ENCODE measurements around the gene CYTH4.
"Not testable (repeated sequence)": the region's sequence is repeated elsewhere in the genome, so short reads cannot be mapped to it uniquely, and the experiment has no call there.

CYTH4 gene

GRCh38 chr22:37311761-37312312 is 29.5 kb downstream of the CYTH4 start:
- no peak for DNase-seq

- no peak for DNase-seq
Observed at GRCh38 chr22:37312549-37313183, 30.4 kb downstream of the CYTH4 start.

- DNase-seq, result no peak
Observed at GRCh38 chr22:37313376-37314314, 31.3 kb downstream of the CYTH4 start.

GRCh38 chr22:37314315-37315074 is 32.2 kb downstream of the CYTH4 start:
- no peak for DNase-seq

- DNase-seq, result no peak
Observed at GRCh38 chr22:37316405-37316804, 34.1 kb downstream of the CYTH4 start.

GRCh38 chr22:37316875-37317371 is 34.6 kb downstream of the CYTH4 start:
- peak; percentile 41 for DNase-seq

GRCh38 chr22:37317698-37318210 is 35.4 kb downstream of the CYTH4 start:
- DNase-seq, result no peak

GRCh38 chr22:37318364-37319109 is 36.2 kb downstream of the CYTH4 start:
- DNase-seq, result no peak

DNA sequence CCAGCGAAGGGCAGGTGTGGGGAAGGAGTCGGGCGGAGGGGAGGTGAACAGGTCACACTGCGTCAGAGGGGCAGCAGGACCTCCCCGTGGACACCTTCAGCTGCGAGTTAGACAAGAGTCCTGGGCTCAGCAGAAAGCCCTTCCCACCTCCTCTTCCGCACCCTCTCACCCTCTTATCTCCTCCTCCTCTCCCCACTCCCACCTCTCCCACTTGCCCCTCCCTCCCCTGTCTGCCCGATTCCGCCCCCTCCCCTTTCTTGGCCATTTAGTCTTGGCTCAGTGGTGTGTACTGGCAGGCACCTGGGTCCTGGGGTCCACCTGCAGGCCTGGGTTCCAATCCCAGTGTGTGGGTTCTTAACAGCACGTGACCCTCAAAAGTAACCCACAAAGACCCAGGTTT is 37.2 kb downstream of the CYTH4 start:
- DNase-seq, result no peak

DNA sequence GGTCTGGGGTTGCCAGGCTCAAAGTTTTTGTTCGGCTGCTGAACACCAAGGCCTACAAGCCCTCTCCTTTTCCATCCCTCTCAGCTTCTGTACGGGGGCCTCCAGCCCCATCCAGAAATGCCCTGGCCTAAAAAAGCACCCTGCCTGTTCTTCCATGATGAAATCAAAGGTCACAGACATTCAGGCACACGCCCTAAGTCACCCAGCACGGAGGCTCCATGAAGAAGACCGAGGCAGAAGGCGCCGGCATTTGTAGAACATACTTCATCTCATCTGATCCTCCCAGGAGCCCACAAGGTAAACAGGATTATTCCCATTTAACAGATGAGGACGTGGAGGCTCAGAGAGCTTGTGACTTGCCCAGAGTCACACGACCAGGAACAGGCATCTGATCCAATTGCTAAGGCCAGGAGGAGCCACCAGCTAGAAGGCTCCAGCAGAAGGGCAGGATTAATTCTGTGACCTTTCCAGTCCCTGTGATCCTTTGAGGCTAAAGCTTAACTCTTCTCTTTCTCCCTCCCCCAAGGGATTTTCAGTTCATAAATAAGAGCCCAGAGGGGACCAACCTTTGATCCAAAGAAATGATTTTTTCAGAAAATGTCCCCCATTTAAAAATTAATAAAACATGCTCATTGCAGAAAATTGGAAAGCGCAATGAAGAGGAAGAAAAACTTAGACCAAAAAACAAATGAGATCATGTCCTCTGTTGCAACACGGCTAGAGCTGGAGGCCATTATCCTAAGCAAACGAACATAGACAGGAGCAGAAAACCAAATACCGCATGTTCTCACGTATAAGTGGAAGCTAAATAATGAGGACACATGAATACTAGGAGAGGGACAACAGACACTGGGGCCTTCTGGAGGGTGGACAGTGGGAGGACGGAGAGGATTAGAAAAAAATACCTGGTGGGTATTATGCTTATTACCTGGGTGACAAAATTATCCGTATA is 38.7 kb downstream of the CYTH4 start:
- DNase-seq, result no peak

DNA sequence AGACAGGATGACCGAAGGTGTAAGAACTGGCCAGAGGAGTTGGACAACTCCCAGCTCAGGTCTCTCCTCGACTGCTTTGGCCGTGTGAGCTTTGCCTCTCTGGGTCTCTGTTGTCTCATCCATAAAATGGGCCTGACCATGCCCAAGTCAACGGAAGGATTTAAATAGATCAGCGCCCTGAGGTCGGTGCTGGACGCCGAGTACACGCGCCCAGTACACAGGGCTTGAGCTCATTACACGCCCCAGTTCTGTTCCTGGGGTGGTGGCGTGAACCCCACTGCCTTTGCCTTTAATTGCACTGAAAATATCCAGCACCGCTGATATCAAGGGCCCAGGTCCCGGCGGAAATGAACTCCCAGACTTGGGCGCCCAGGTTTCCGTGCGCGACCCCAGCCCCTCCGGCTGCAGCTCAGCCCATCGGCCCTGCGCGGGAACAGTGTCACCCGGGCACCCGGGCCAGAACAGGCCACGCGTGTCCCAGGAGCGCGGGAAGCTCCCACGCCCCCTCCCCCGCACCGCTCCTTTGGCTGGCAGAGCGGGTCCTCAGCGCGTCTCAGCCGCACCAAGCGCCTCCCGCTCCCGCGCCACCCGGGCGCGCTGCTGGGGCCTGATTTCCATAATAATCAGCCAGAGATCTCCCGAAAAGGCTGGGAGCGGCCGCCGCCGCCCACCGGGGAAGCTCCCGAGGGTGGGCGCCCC is 42.2 kb downstream of the CYTH4 start:
- no peak for DNase-seq

- DNase-seq, result no peak
Observed at GRCh38 chr22:37325039-37325395, 42.7 kb downstream of the CYTH4 start.

- DNase-seq, result no peak
Observed at GRCh38 chr22:37326726-37327125, 44.4 kb downstream of the CYTH4 start.

- no peak for DNase-seq
Observed at GRCh38 chr22:37328017-37328416, 45.7 kb downstream of the CYTH4 start.

DNA sequence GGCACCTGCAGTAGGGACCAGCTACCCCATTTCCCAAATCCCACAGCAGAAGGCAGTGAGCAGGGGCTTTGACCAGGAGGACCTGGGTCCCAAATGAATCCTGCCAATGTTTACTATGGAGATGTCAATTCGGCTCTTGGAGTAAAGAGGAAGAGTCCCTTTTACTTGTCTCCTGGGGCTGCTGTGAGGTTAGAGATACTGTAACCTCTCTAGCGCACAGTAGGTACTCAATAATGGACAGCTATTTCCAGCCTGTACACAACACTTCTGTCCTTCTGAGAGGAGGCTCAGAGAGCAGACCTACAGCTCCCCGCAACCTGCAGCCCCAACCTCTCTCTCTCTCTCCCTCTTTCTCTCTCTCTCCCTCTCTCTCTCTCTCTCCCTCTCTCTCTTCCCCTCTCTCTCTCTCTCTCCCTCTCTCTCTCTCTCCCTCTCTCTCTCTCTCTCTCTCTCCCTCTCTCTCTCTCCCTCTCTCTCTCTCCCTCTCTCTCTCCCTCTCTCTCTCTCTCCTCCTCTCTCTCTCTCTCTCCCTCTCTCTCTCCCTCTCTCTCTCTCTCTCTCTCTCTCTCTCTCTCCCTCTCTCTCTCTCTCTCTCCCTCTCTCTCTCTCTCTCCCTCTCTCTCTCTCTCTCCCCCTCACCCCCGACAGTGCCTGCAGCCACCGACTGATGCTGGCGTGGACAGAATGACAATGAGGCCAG is 46.4 kb downstream of the CYTH4 start:
- DNase-seq, result not testable (repeated sequence)

DNA sequence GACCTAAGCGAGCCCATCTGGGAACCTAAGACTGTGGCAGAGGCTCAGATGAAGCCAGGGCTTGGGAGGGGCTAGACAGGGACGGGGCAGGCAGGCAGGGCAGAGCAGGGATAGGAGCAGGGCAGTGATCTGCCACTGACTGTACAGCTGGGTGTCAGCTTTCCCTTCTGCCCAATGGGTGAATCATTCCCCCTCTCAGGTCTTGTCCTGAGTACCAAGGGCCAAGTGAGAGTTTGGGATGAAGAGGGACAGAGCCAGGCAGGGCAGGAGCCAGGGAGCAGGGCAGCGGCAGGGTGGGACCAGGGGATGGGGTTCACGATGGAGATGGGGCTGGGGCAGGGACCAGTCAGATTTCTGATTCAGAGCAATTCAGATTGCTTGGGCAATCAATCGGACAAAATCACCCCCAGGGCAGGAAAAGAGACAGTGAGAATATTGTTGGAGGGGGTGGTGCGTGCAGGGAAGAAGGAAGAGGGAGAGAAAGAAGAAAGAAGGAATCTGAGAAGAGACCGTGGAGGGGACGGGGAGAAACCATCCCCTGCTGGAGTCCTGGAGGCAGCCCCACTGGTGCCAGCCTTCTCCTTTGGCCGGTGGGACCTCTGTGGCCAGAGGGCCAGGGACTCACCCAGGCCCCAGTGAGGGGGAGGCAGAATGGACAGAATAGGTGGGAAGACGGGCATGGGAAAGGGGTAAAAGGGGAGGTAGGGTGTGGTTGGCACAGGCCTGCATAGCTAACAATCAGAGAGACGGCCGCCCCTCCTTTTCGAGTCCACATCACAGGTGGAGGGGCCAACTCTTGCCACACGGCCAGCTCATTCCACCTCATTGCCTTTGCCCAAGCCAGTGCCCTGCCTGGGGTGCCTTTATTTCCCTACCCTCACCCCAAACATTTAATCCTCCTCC is 47.2 kb downstream of the CYTH4 start:
- no peak for DNase-seq

GRCh38 chr22:37330200-37331033 is 48.1 kb downstream of the CYTH4 start:
- DNase-seq, result no peak

DNA sequence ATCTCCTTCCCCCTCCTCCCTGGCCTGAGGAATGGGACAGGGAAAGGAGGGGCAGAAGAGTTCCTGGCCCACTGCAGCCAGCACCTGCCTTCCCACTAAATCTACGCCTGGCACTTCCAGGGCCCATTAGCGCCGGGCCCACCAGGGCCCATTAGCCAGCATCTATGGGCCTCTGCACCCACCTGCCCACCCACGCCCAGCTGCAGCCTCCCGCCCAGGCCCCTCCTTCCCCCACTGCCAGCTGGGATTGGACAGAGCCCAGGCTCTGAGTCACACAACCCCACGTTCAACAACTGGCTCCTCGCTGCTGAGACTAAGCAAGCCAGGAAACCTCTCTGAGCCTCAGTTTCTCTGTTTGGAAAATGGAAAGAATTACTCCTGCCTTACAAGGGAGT is 48.7 kb downstream of the CYTH4 start:
- DNase-seq, result no peak
